ENCODE data around the gene PLPPR3. TPM values are rescaled to one million over a fixed set of nuclear protein-coding genes. Genes with fewer than 3 reads are reported as not detected.
A peak's percentile ranks its signal among the peaks of the same experiment; 100 is the strongest.

PLPPR3 gene
- total RNA-seq, 2 donors from 2014 or later, result not detected

GRCh38 chr19:782878-783668 lies 38.7 kb downstream of the PLPPR3 start:
- no peak for TF ChIP-seq CTCF (IDR thresholded peaks at IDR 0.05)
- ATAC-seq (ENCODE audit: insufficient number of reproducible peaks, low FRiP score, low read depth) (no peak), DNase-seq (ENCODE audit: low spot score) (no peak)
- peak overlapping the region; percentile 38 for H3K4me3 ChIP-seq
- no peaks in the 10 kb centered on the region for H3K9me3 ChIP-seq
- H3K27ac ChIP-seq, result no peak overlapping the region
- peaks cover 3 to 8% of the 10 kb centered on the region in 2 donors for H3K4me1 ChIP-seq (ENCODE audit: control insufficient read depth in 1 of 2, low read depth in 2 of 2)
- no peaks in the 10 kb centered on the region for H3K36me3 ChIP-seq
- H3K27me3 ChIP-seq (replicated peaks; ENCODE audit: insufficient read depth), result no peaks in the 10 kb centered on the region

GRCh38 chr19:782185-782877 lies 39.4 kb downstream of the PLPPR3 start:
- no peaks in the 10 kb centered on the region for H3K9me3 ChIP-seq
- peak overlapping the region; percentile 38 for H3K4me3 ChIP-seq
- ATAC-seq (ENCODE audit: insufficient number of reproducible peaks, low FRiP score, low read depth) (no peak), DNase-seq (ENCODE audit: low spot score) (no peak)
- TF ChIP-seq CTCF (IDR thresholded peaks at IDR 0.05), result no peak
- no peak overlapping the region for H3K27ac ChIP-seq
- no peaks in the 10 kb centered on the region for H3K36me3 ChIP-seq
- H3K4me1 ChIP-seq (ENCODE audit: control insufficient read depth in 1 of 2, low read depth in 2 of 2), result peaks cover 3 to 8% of the 10 kb centered on the region in 2 donors
- no peaks in the 10 kb centered on the region for H3K27me3 ChIP-seq (replicated peaks; ENCODE audit: insufficient read depth)

- no peak overlapping the region for H3K4me3 ChIP-seq
- H3K4me1 ChIP-seq (ENCODE audit: control insufficient read depth in 1 of 2, low read depth in 2 of 2), result peaks cover 3 to 8% of the 10 kb centered on the region in 2 donors
- ATAC-seq (ENCODE audit: insufficient number of reproducible peaks, low FRiP score, low read depth), result no peak
Measured at GRCh38 chr19:781800-782184, 40.0 kb downstream of the PLPPR3 start.

GRCh38 chr19:780935-781334 lies 40.8 kb downstream of the PLPPR3 start:
- H3K4me3 ChIP-seq, result no peak overlapping the region
- no peaks in the 10 kb centered on the region for H3K9me3 ChIP-seq
- ATAC-seq (ENCODE audit: insufficient number of reproducible peaks, low FRiP score, low read depth) (no peak), DNase-seq (ENCODE audit: low spot score) (no peak)
- H3K4me1 ChIP-seq (ENCODE audit: control insufficient read depth in 1 of 2, low read depth in 2 of 2), result peaks cover 3 to 8% of the 10 kb centered on the region in 2 donors
- H3K36me3 ChIP-seq, result no peaks in the 10 kb centered on the region
- no peak for TF ChIP-seq CTCF (IDR thresholded peaks at IDR 0.05)
- no peak overlapping the region for H3K27ac ChIP-seq
- no peaks in the 10 kb centered on the region for H3K27me3 ChIP-seq (replicated peaks; ENCODE audit: insufficient read depth)

More at GRCh38 chr19:781800-782184, 40.0 kb downstream of the PLPPR3 start:
- H3K9me3 ChIP-seq, result no peaks in the 10 kb centered on the region
- H3K36me3 ChIP-seq, result no peaks in the 10 kb centered on the region
- H3K27me3 ChIP-seq (replicated peaks; ENCODE audit: insufficient read depth), result no peaks in the 10 kb centered on the region
- no peak for DNase-seq (ENCODE audit: low spot score)
- TF ChIP-seq CTCF (IDR thresholded peaks at IDR 0.05), result no peak
- H3K27ac ChIP-seq, result no peak overlapping the region

GRCh38 chr19:778910-779653 lies 42.7 kb downstream of the PLPPR3 start:
- no peaks in the 10 kb centered on the region for H3K27me3 ChIP-seq (replicated peaks; ENCODE audit: insufficient read depth)
- no peaks in the 10 kb centered on the region for H3K9me3 ChIP-seq
- no peak for TF ChIP-seq CTCF (IDR thresholded peaks at IDR 0.05)
- DNase-seq (ENCODE audit: low spot score) (no peak), ATAC-seq (ENCODE audit: insufficient number of reproducible peaks, low FRiP score, low read depth) (peak; percentile 47)
- no peak overlapping the region for H3K4me3 ChIP-seq
- no peaks in the 10 kb centered on the region for H3K36me3 ChIP-seq
- H3K4me1 ChIP-seq (ENCODE audit: control insufficient read depth in 1 of 2, low read depth in 2 of 2), result peaks cover 3 to 8% of the 10 kb centered on the region in 2 donors
- peak overlapping the region; percentile 43 to 63 for H3K27ac ChIP-seq

Measured in thoracic aorta (tissue), 2 donors.